GM12878 (cell line): Measurements from ENCODE around the gene MATN4. TPM values are rescaled to one million over a fixed set of nuclear protein-coding genes. Genes with fewer than 3 reads are reported as not detected.

Experiments used
- ATAC-seq: fragments of 200-7000 bp; cut with Tn5 transposase; 3 replicates; pipeline ENCODE4 v1.9.1; 2020; ENCODE audit warnings: mild to moderate bottlenecking, moderate library complexity
- BruUV-seq: library from RNA; stranded (reverse); fragments of 400-500 nt; replicated peaks from 2 replicates; lab custom pipeline; 2021; lab: Mats Ljungman, UMichigan
- CTCF ChIA-PET: fragments of 300-600 bp; sonication (Branson Sonifier 250); formaldehyde crosslinking; extraction: SDS; loops from one replicate; lab custom pipeline; 2021; ENCODE audit warnings: inconsistent platforms; lab: Yijun Ruan, JAX
- POLR2A ChIA-PET: fragments of 350-600 bp; formaldehyde crosslinking; extraction: SDS; loops from one replicate; lab custom pipeline; 2021; ENCODE audit warnings: inconsistent platforms; lab: Charles Lee
- RAD21 ChIA-PET: fragments of 300-600 bp; sonication (Branson Sonifier 250); formaldehyde crosslinking; loops from one replicate; lab custom pipeline; 2023; ENCODE audit warnings: antibody characterized with exemption; ENCODE audit not compliant: unreplicated experiment; lab: Charles Lee
- SMC1A ChIA-PET: fragments of 300-600 bp; sonication (Branson Sonifier 250); formaldehyde crosslinking; loops from one replicate; lab custom pipeline; 2023; ENCODE audit not compliant: unreplicated experiment, uncharacterized antibody; lab: Charles Lee
- DNase-seq: peaks from one replicate; pipeline ENCODE4 v3.0.0-alpha.2; 2011; ENCODE audit warnings: low read depth, low spot score
- FAIRE-seq: peaks from 3 replicates; lab custom pipeline; 2011; peaks lifted over from hg19 to GRCh38; lab: Jason Lieb, UNC
- H2AFZ ChIP-seq: 2 replicates; pipeline ENCODE4 v1.6.0; 2011; ENCODE audit warnings: low read depth, low read length, control low read depth; ENCODE audit not compliant: control insufficient read depth
- H3K27ac ChIP-seq: 2 replicates; pipeline ENCODE4 v1.5.1; 2011; ENCODE audit warnings: control low read depth; ENCODE audit not compliant: control insufficient read depth, insufficient read depth
- H3K27me3 ChIP-seq, 2 experiments: replicated peaks in 1 of 2; 2 replicates each; pipeline versions ENCODE4 v1.6.0 to v1.6.1; 2011; ENCODE audit warnings: low read length in 1 of 2; ENCODE audit not compliant: control insufficient read depth in 2 of 2, insufficient read depth in 2 of 2
- H3K36me3 ChIP-seq, 2 experiments: 2 replicates each; pipeline ENCODE4 v1.5.1; 2011; ENCODE audit warnings: low read length in 1 of 2; ENCODE audit not compliant: control insufficient read depth in 2 of 2, insufficient read depth in 2 of 2
- H3K4me1 ChIP-seq: 2 replicates; pipeline ENCODE4 v1.6.1; 2011; ENCODE audit warnings: mild to moderate bottlenecking, low read length, moderate library complexity, mixed read lengths; ENCODE audit not compliant: control insufficient read depth, insufficient read depth
- H3K4me2 ChIP-seq: 2 replicates; pipeline ENCODE4 v1.6.0; 2011; ENCODE audit warnings: control low read depth; ENCODE audit not compliant: control insufficient read depth, insufficient read depth
- H3K4me3 ChIP-seq: fragments of 200-600 bp; sonication (generic); 2 replicates; pipeline ENCODE4 v1.5.1; 2016
- H3K79me2 ChIP-seq: 2 replicates; pipeline ENCODE4 v1.6.0; 2011; ENCODE audit warnings: low read length; ENCODE audit not compliant: control insufficient read depth, insufficient read depth
- H3K9ac ChIP-seq: 2 replicates; pipeline ENCODE4 v1.8.0; 2011; ENCODE audit warnings: low read length, control low read depth, mixed read lengths; ENCODE audit not compliant: control insufficient read depth, insufficient read depth
- H3K9me3 ChIP-seq: replicated peaks from 3 replicates; pipeline ENCODE4 v1.5.1; 2011; ENCODE audit warnings: mild to moderate bottlenecking, low read length; ENCODE audit not compliant: control insufficient read depth, insufficient read depth
- H4K20me1 ChIP-seq: 2 replicates; pipeline ENCODE4 v1.6.0; 2011; ENCODE audit not compliant: control insufficient read depth, insufficient read depth
- IKZF2 ChIP-seq, 2 experiments: fragments of 450-650 bp; IDR thresholded peaks; 2 replicates each; pipeline ENCODE4 v1.6.1; 2017; ENCODE audit warnings: mild to moderate bottlenecking in 2 of 2, moderate library complexity in 2 of 2
- JUND ChIP-seq: IDR thresholded peaks from 2 replicates; pipeline ENCODE4 v1.6.1; 2012; ENCODE audit warnings: low read depth, mild to moderate bottlenecking, low read length, improper control_type of control experiment, moderate library complexity
- KAT2A ChIP-seq: conservative IDR thresholded peaks from 2 replicates; pipeline ENCODE4 v1.6.1; 2011; ENCODE audit warnings: low read depth, low read length; ENCODE audit not compliant: control insufficient read depth
- NFXL1 ChIP-seq: fragments of 450-650 bp; IDR thresholded peaks from 2 replicates; pipeline ENCODE4 v1.6.1; 2017; ENCODE audit warnings: antibody characterized with exemption, mild to moderate bottlenecking, borderline replicate concordance
- RAD21 ChIP-seq: IDR thresholded peaks from 2 replicates; pipeline ENCODE4 v1.6.1; 2011; ENCODE audit warnings: mild to moderate bottlenecking, low read depth, low read length, moderate library complexity; ENCODE audit not compliant: insufficient read depth
- SIX5 ChIP-seq: IDR thresholded peaks from 2 replicates; pipeline ENCODE4 v1.6.1; 2011; ENCODE audit warnings: mild to moderate bottlenecking, low read depth, low read length, moderate library complexity; ENCODE audit not compliant: severe bottlenecking
- SREBF1 ChIP-seq: IDR thresholded peaks from 2 replicates; pipeline ENCODE4 v1.6.1; 2012; ENCODE audit warnings: mild to moderate bottlenecking, low read length
- TCF12 ChIP-seq: IDR thresholded peaks from 2 replicates; pipeline ENCODE4 v1.6.1; 2011; ENCODE audit warnings: low read depth, mild to moderate bottlenecking, low read length
- WGBS: methylation state at CpG from one replicate; pipeline ENCODE4 v1.1.6; 2016; ENCODE audit warnings: low lambda C conversion rate; ENCODE audit not compliant: insufficient replicate concordance, insufficient coverage; ENCODE audit errors: missing lambda C conversion rate; 5-methylcytosine and 5-hydroxymethylcytosine counted together
- in situ Hi-C: fragments of 300-500 bp; cut with MboI; formaldehyde crosslinking; loops from 9 replicates; pipeline ENCODE4 v1.14.3; 2018; ENCODE audit warnings: mixed read lengths
- intact Hi-C: fragments of 100-400 bp; cut with micrococcal nuclease; formaldehyde crosslinking; loops from one replicate; pipeline ENCODE4 v1.14.2; 2022; ENCODE audit not compliant: unreplicated experiment
- polyA plus RNA-seq, 11 experiments: library from polyadenylated mRNA; depleted of rRNA in 4 of 11; unstranded in 6 of 11; stranded (reverse) in 5 of 11; fragments of >200 nt; fragmentation: Nextera tagmentation in 4 of 11; fragmentation: Illumina TruSeq in 1 of 11; extraction: Ambion mirVana in 4 of 11; extraction: Trizol in 1 of 11; gene quantifications; 1 replicate in 1 of 11; 2 replicates in 10 of 11; pipeline versions ENCODE4 v1.2.1 to v1.2.3, GENCODE V29; 2011 to 2016; ENCODE audit warnings: inconsistent platforms in 2 of 11, missing spikeins in 2 of 11, low read depth in 1 of 11
- total RNA-seq, 4 experiments: library from RNA; depleted of rRNA in 3 of 4; stranded (reverse); fragments of >200 nt in 3 of 4; fragmentation: Illumina TruSeq in 1 of 4; extraction: Trizol in 1 of 4; gene quantifications; 2 replicates each; pipeline versions ENCODE4 v1.2.1 to v1.2.3, GENCODE V29; 2013 to 2021
- TF ChIP-seq, protein P1 (sequence below): fragments of 450-650 bp; IDR thresholded peaks from 2 replicates; pipeline ENCODE4 v1.6.1; 2017; ENCODE audit warnings: antibody characterized with exemption, mild to moderate bottlenecking, moderate library complexity
- TF ChIP-seq, protein P2 (sequence below): fragments of 450-650 bp; IDR thresholded peaks from 2 replicates; pipeline ENCODE4 v1.6.1; 2018; ENCODE audit warnings: borderline replicate concordance, mild to moderate bottlenecking; ENCODE audit not compliant: partially characterized antibody

Gene MATN4
- total and polyA plus RNA-seq, 10 of the 15 experiments (the other 5 are each of a cell fraction or from before 2014, with no cell fraction given), result 0.10 to 0.15 TPM; not detected in 8

GRCh38 chr20:45318386-45318939, 10.4 kb upstream of the MATN4 start:
- no peak overlapping the region for H3K9ac ChIP-seq
- in situ Hi-C loops (no loop called here), intact Hi-C loops (no loop called here)
- peaks cover 4 to 6% of the 10 kb centered on the region in 2 experiments; a peak in 3 of 4 replicates for H3K27me3 ChIP-seq
- H4K20me1 ChIP-seq, result no peaks in the 10 kb centered on the region
- no peak overlapping the region for H3K4me2 ChIP-seq
- H3K79me2 ChIP-seq, result no peaks in the 10 kb centered on the region
- no peaks in the 10 kb centered on the region; the same call in 2 of the 3 replicates for H3K9me3 ChIP-seq
- RAD21 ChIA-PET, result interaction anchor here (0.5 to 4.9 kb wide), 9 partner anchors 13 to 453 kb away, joined by 3 to 36 read pairs (median 4); no protein-coding TSS in a partner anchor
- H2AFZ ChIP-seq, result no peak overlapping the region
- no TSS peak for BruUV-seq
- CTCF ChIA-PET, result interaction anchor here (0.7 to 11.2 kb wide), 31 partner anchors 8 to 465 kb away, joined by 3 to 121 read pairs (median 7); partner anchors contain the start of genes SDC4 and SYS1
- SMC1A ChIA-PET, result interaction anchor here (0.7 to 7.2 kb wide), 12 partner anchors 9 to 452 kb away, joined by 3 to 82 read pairs (median 4); partner anchors contain the start of gene SYS1
- ATAC-seq, result no peak
- POLR2A ChIA-PET, result interaction anchor here (0.6 to 1.0 kb wide), 4 partner anchors 50 to 131 kb away, joined by 3 to 4 read pairs (median 4); no protein-coding TSS in a partner anchor
- DNase-seq, result no peak
- 57% methylated on average over 7 of the region's 7 CpGs for WGBS
- H3K27ac ChIP-seq, result no peak overlapping the region
- H3K4me3 ChIP-seq, result no peak overlapping the region
- no peak for FAIRE-seq
- TF ChIP-seq SREBF1 (no peak), NFXL1 (no peak), IKZF2 (IDR thresholded peaks at IDR 0.05) (no peak), KAT2A (no peak), JUND (no peak), RAD21 (no peak), TCF12 (no peak), SIX5 (no peak)
- TF ChIP-seq, protein P1, sequence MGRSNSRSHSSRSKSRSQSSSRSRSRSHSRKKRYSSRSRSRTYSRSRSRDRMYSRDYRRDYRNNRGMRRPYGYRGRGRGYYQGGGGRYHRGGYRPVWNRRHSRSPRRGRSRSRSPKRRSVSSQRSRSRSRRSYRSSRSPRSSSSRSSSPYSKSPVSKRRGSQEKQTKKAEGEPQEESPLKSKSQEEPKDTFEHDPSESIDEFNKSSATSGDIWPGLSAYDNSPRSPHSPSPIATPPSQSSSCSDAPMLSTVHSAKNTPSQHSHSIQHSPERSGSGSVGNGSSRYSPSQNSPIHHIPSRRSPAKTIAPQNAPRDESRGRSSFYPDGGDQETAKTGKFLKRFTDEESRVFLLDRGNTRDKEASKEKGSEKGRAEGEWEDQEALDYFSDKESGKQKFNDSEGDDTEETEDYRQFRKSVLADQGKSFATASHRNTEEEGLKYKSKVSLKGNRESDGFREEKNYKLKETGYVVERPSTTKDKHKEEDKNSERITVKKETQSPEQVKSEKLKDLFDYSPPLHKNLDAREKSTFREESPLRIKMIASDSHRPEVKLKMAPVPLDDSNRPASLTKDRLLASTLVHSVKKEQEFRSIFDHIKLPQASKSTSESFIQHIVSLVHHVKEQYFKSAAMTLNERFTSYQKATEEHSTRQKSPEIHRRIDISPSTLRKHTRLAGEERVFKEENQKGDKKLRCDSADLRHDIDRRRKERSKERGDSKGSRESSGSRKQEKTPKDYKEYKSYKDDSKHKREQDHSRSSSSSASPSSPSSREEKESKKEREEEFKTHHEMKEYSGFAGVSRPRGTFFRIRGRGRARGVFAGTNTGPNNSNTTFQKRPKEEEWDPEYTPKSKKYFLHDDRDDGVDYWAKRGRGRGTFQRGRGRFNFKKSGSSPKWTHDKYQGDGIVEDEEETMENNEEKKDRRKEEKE, result no peak
- TF ChIP-seq, protein P2, sequence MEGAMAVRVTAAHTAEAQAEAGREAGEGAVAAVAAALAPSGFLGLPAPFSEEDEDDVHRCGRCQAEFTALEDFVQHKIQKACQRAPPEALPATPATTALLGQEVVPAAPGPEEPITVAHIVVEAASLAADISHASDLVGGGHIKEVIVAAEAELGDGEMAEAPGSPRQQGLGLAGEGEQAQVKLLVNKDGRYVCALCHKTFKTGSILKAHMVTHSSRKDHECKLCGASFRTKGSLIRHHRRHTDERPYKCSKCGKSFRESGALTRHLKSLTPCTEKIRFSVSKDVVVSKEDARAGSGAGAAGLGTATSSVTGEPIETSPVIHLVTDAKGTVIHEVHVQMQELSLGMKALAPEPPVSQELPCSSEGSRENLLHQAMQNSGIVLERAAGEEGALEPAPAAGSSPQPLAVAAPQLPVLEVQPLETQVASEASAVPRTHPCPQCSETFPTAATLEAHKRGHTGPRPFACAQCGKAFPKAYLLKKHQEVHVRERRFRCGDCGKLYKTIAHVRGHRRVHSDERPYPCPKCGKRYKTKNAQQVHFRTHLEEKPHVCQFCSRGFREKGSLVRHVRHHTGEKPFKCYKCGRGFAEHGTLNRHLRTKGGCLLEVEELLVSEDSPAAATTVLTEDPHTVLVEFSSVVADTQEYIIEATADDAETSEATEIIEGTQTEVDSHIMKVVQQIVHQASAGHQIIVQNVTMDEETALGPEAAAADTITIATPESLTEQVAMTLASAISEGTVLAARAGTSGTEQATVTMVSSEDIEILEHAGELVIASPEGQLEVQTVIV, result no peak
- peaks cover 19% of the 10 kb centered on the region for H3K4me1 ChIP-seq
- no peaks in the 10 kb centered on the region for H3K36me3 ChIP-seq
